Esophagus squamous epithelium (tissue), 5 donors: ENCODE results near the gene RYR1. TPM values are rescaled to one million over a fixed set of nuclear protein-coding genes. Genes with fewer than 3 reads are reported as not detected.
A peak's percentile ranks its signal among the peaks of the same experiment; 100 is the strongest.

Experiments
- DNase-seq: peaks from one replicate; lab custom pipeline; 2025; lab: John Stamatoyannopoulos, UW
- H3K27ac ChIP-seq, 4 donors: fragments of 200-600 bp; sonication (generic); one replicate each; pipeline ENCODE4 v1.5.1; 2016 to 2019; ENCODE audit warnings: mild to moderate bottlenecking in 1 of 4
- H3K27me3 ChIP-seq, 4 donors: fragments of 200-600 bp; sonication (generic); 1 replicate in 3 of 4; 2 replicates in 1 of 4; pipeline versions ENCODE4 v1.5.1 to v1.6.0; 2017 to 2021; ENCODE audit warnings: antibody characterized with exemption in 1 of 4
- H3K36me3 ChIP-seq, 3 donors: fragments of 200-600 bp; sonication (generic); one replicate each; pipeline ENCODE4 v1.5.1; 2016 to 2019
- H3K4me1 ChIP-seq, 3 donors: fragments of 200-600 bp; sonication (generic); one replicate each; pipeline ENCODE4 v1.5.1; 2017 to 2019
- H3K4me3 ChIP-seq, 4 donors: fragments of 200-600 bp; sonication (generic); 1 replicate in 3 of 4; 2 replicates in 1 of 4; pipeline ENCODE4 v1.5.1; 2016 to 2019; ENCODE audit warnings: mild to moderate bottlenecking in 2 of 4, moderate library complexity in 1 of 4
- H3K9me3 ChIP-seq, 3 donors: fragments of 200-600 bp; sonication (generic); one replicate each; pipeline ENCODE4 v1.5.1; 2016 to 2019
- CTCF ChIP-seq, 6 experiments: fragments of 450-650 bp in 4 of 6; fragments of 200-600 bp in 2 of 6; sonication (generic) in 2 of 6; IDR thresholded peaks; one replicate each; pipeline ENCODE4 v1.5.1; 2016 to 2019; ENCODE audit warnings: antibody characterized with exemption in 6 of 6, mild to moderate bottlenecking in 4 of 6, moderate library complexity in 4 of 6
- POLR2A ChIP-seq, 4 donors: fragments of 450-650 bp; IDR thresholded peaks; one replicate each; pipeline ENCODE4 v1.6.1; 2017; ENCODE audit warnings: antibody characterized with exemption in 4 of 4, mild to moderate bottlenecking in 4 of 4, moderate library complexity in 3 of 4
- WGBS, 2 donors: methylation state at CpG; one replicate each; pipeline ENCODE4 v1.1.5; 2018; 5-methylcytosine and 5-hydroxymethylcytosine counted together
- intact Hi-C: fragments of 100-400 bp; cut with DNase I; formaldehyde crosslinking; loops from one replicate; pipeline ENCODE4 v1.15.0; 2022
- total RNA-seq, 4 donors: library from RNA; depleted of rRNA; stranded (reverse); fragments of >200 nt; gene quantifications; one replicate each; pipeline ENCODE4 v1.1.0, GENCODE V29; 2016
- donor health status: DM: yes; HTN: yes; CAD: no.

The RYR1 gene
- 10 to 100 TPM; 11.2 to 18.3 (median 13.8) TPM for total RNA-seq

- peaks cover 0 to 55% (median 0%) of the 10 kb centered on the region in 4 donors for H3K27me3 ChIP-seq
- TF ChIP-seq POLR2A (IDR thresholded peaks at IDR 0.05) (no peak), CTCF (IDR thresholded peaks at IDR 0.05) (no peak)
- WGBS, 2 donors, result 25 to 29% methylated on average over 4 to 6 of the region's 20 CpGs
- no peaks in the 10 kb centered on the region for H3K9me3 ChIP-seq
- no peak for DNase-seq
- H3K27ac ChIP-seq, result no peak within 1 kb of the TSS
- H3K4me3 ChIP-seq, result peak within 1 kb of the TSS in 3 of 4 donors; percentile 12 to 23 (median 17)
- peaks cover 0 to 8% (median 6%) of the 10 kb centered on the region in 3 donors for H3K4me1 ChIP-seq
- H3K36me3 ChIP-seq, result no peaks in the 10 kb centered on the region
- intact Hi-C loops, result no loop called here
These were observed at the start of gene RYR1 for GRCh38 chr19:38433268-38433733. RYR1 (plus strand) TSS chr19:38433691; CDS start chr19:38433830, 139 bp downstream.

DNA sequence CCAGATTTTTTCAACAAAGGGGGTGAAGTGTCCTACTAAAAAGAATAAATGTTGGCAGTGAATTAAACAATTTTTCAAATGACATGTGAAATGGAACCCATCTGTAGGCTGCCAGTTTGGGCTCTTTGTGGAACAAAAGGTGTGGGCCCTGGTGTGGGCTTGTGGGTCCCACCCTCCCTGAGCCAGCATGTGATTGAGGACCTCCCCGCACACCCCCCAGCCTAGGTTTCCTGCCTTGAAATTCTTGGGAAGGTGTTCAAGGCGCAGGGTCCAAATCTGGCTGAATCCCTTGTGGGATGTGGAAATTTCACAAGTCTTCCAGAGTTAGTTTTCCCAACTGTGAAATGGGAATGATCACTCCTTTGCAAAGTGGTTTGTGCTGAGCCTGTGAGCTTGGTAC, 49.7 kb upstream of the RYR1 start:
- no peak overlapping the region for H3K4me3 ChIP-seq
- no peak for DNase-seq
- intact Hi-C loops, result no loop called here
- whole genome bisulfite sequencing, 2 donors, result 94 to 100% methylated on average over 1 to 2 of the region's 2 CpGs
- TF ChIP-seq CTCF (IDR thresholded peaks at IDR 0.05), result no peak
- TF ChIP-seq POLR2A (IDR thresholded peaks at IDR 0.05), result no peak
- H3K27ac ChIP-seq, result no peak overlapping the region
- H3K4me1 ChIP-seq, result peaks cover 18 to 45% (median 26%) of the 10 kb centered on the region in 3 donors
- H3K9me3 ChIP-seq, result no peaks in the 10 kb centered on the region
- peaks cover 18 to 72% (median 32%) of the 10 kb centered on the region in 3 donors for H3K36me3 ChIP-seq
- H3K27me3 ChIP-seq, result peaks cover 0 to 54% (median 0%) of the 10 kb centered on the region in 4 donors

- Histone ChIP-seq H3K27ac (no peak overlapping the region), H3K9me3 (no peaks in the 10 kb centered on the region), H3K27me3 (peaks cover 0 to 61% (median 0%) of the 10 kb centered on the region in 4 donors), H3K4me3 (no peak overlapping the region), H3K4me1 (peaks cover 25 to 51% (median 32%) of the 10 kb centered on the region in 3 donors), H3K36me3 (peaks cover 18 to 65% (median 27%) of the 10 kb centered on the region in 3 donors)
- DNase-seq, result no peak
- intact Hi-C loops, result no loop called here
- 77 to 81% methylated on average over 4 to 8 of the region's 10 CpGs for WGBS, 2 donors
- peak in 2 of 6 experiments; percentile 4 to 43 for TF ChIP-seq CTCF (IDR thresholded peaks at IDR 0.05)
- TF ChIP-seq POLR2A (IDR thresholded peaks at IDR 0.05), result no peak
These were observed 49.1 kb upstream of the RYR1 start for GRCh38 chr19:38384209-38385027.

- Histone ChIP-seq H3K27me3 (peaks cover 0 to 66% (median 0%) of the 10 kb centered on the region in 4 donors), H3K36me3 (peaks cover 18 to 57% (median 26%) of the 10 kb centered on the region in 3 donors), H3K9me3 (no peaks in the 10 kb centered on the region), H3K27ac (no peak overlapping the region), H3K4me1 (peaks cover 28 to 59% (median 34%) of the 10 kb centered on the region in 3 donors), H3K4me3 (no peak overlapping the region)
- TF ChIP-seq CTCF (IDR thresholded peaks at IDR 0.05) (no peak), POLR2A (IDR thresholded peaks at IDR 0.05) (no peak)
- DNase-seq, result no peak
- WGBS, 2 donors, result 87 to 94% methylated on average over 7 of the region's 40 CpGs
- intact Hi-C loops, result no loop called here
These were observed 48.3 kb upstream of the RYR1 start for GRCh38 chr19:38385057-38385803.
